ENCODE results near the gene ZFYVE9.
A peak's percentile ranks its signal among the peaks of the same experiment; 100 is the strongest.
"Not testable (repeated sequence)": the region's sequence is repeated elsewhere in the genome, so short reads cannot be mapped to it uniquely, and the experiment has no call there.

Gene ZFYVE9

GRCh38 chr1:52191395-52191965 is 49.6 kb downstream of the ZFYVE9 start:
- DNase-seq: no peak

DNA sequence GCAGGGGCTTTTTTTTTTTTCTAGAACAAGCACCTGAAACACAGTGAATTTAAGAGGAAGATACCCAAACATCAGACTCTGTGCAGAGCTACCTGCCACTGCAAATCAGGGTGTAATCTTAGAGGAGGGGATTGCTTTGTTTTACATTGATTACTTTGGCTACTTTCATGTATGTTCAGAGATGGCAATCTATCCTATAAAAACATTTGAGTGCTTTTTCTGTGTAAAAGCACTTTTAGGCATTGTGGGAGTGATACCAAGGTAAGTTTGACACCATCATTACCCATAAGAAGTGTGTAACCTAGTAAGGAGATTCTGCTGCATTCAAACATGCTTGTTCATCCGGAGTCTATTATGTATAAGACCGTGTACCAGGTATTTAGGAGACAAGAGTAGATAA is 50.1 kb downstream of the ZFYVE9 start:
- no peak for DNase-seq

- no peak for DNase-seq
Measured at GRCh38 chr1:52192436-52192835, 50.5 kb downstream of the ZFYVE9 start.

DNA sequence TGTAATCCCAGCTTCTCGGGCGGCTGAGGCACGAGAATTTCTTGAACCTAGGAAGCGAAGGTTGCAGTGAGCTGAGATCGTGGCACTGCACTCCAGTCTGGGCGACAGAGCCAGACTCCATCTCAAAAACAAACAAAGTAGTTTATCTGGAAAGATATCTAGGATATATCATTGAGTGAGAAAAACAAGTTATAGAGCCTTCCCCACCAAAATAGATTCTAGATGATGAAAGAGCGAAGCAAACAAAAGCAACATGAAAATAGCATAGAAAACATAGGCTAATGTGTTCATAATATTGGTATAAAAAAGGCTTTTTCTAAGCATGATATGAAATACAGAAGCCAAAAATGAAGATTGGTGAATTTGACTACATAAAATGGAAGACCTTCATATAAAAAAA is 52.1 kb downstream of the ZFYVE9 start:
- DNase-seq: no peak

DNA sequence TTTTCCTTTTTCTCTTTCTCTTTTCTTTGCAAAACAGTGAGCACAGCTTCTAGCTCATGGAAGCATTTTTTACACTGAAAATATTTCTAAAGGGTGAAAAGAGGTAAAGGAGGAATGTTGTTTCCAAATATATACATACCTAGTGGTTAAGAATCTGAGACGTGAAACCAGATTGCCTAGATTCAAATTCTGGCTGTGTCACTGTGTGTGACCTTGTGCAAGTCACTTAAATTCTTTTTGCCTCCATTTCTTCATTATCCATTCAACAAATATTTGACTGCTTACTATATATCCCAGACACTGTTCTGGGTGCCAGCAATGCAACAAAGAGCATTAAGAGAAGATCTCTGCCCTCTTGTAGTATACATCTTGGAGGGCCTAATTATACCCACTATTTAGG is 53.3 kb downstream of the ZFYVE9 start:
- no peak for DNase-seq

GRCh38 chr1:52203935-52204625 is 62.2 kb downstream of the ZFYVE9 start:
- no peak for DNase-seq

- peak; percentile 50 for DNase-seq
Measured at GRCh38 chr1:52204696-52205095, 62.8 kb downstream of the ZFYVE9 start.

DNA sequence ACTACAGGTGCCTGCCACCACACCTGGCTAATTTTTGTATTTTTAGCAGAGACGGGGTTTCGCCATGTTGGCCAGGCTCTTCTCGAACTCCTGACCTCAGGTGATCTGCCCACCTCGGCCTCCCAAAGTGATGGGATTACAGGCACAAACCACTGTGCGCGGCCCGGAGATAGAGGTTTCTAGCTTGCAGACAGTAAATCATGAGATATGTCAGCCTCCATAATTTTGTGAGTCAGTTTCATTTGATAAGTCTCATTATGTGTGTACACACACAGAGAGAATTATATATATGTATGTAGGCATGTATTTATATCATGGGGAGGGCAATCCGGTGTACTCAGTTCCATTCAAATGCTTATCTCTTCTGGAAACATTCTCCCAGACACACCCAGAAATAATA is 64.8 kb downstream of the ZFYVE9 start:
- not testable (repeated sequence) for DNase-seq

DNA sequence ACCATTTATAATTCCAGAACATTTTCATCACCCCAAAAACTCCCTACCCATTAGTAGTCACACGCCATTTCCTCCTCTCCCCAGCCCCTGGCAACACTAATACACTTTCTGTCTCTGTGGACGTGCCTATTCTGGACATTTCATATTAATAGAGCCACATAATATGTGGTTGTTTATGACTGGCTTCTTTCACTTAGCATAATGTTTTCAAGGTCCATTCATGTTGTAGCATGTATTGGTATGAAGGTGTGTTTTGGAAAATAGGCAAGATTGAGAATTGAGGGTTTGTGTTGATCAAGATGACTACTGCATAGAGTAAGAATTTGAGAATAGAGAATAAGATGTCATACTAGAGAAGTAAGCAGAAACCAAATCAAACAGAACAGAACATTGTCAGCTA is 67.5 kb downstream of the ZFYVE9 start:
- no peak for DNase-seq

DNA sequence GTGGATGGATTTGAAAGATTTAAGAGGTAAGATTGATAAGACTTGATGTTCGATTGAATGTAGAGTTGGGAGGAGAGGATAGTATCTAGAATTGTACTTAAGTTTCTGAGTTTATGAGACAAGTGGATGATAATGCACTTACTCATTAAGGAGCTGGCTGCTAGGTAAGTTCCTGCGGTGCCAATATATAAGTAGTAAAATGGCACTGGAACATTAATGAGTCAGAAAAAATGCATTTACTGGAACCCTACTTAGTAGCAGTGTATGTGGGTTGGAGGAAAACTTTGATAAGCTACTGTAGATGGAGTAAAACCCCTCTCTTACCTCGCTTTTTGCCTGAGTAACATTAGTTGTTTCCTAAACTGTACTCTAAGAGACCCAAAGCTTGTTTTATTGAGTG is 68.2 kb downstream of the ZFYVE9 start:
- no peak for DNase-seq

DNA sequence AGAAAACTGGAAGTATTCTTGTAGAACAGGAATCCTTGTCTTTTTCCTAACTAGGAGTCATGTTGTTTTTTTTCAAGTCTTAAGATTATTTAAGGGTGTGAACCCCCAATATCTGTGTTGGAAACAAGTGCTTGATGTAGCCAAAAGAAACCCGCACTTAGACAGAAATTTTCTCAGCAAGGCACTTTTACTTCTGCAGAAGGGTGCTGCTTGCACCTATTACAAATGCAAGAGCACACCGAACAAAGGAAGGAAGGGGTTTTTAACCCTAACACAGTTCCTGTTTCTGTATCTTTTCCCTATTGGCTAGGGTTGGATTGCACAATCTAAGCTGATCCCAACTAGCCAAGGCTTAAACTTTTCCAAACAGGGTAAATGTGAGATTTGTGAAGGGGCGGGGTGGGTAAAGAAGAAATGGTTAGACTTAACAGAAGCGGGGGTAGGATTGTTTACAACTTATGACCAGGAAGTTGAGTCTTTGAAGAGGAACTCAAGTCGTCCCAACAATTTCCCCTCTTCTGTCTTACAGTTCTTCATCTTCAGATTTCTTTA is 75.1 kb downstream of the ZFYVE9 start:
- no peak for DNase-seq

- DNase-seq: no peak
Measured at GRCh38 chr1:52225174-52225573, 83.3 kb downstream of the ZFYVE9 start.

DNA sequence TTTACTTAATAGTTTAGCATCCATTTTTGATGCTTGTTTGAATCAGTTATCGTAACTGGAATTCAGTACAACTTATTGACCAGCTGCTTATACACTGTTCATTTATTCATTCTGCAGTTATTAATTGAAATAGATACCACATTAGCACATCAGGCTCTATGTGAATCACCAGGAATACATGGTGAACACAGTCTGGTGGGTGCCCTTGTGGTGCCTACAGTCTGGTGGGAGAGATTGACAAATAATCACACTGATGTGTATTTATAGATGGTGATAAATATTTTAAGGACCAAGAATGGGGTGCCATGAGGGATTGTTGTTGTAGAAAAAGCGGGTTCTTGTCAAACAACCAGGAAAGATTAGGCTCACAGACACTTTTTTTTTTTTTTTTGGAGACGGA is 87.6 kb downstream of the ZFYVE9 start:
- DNase-seq: no peak

- no peak for DNase-seq
Measured at GRCh38 chr1:52233463-52233862, 91.6 kb downstream of the ZFYVE9 start.

GRCh38 chr1:52234014-52234413 is 92.1 kb downstream of the ZFYVE9 start:
- no peak for DNase-seq

DNA sequence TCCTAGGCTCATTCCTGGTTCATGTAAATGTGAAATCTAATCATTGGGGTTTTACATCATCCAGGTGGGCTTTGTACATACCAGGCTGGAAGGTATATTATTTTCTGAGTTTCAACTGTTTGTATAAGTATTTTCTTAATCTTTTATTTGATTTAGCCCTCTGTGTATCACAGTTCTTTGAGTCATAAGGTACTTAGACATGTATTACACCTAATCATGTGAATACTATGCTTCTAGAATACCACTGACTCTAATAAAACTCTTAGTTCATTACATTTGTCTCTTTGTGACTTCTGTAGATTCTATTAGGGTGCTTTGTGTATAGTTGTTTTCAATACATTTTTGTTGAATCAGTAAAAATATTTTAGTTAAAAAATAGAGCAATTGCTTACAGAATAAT is 92.8 kb downstream of the ZFYVE9 start:
- DNase-seq: no peak

DNA sequence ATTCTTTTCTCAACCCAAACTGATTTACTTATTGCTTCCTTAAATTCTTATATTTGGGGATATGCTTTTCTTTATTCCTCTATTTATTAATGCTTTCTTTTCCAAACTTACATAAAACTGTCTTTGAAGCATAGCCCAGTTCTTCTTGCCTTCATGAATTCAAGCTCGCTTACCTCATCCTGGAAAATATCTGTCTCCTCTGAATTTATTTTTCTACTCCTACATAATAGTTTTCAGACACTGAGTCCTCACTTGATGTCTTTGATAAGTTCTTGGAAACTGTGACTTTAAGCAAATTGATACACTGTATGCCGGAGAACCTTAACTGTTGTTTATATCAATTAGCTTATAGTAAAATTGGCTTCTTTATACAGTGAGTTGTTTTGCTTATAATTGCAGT is 93.8 kb downstream of the ZFYVE9 start:
- DNase-seq: no peak

DNA sequence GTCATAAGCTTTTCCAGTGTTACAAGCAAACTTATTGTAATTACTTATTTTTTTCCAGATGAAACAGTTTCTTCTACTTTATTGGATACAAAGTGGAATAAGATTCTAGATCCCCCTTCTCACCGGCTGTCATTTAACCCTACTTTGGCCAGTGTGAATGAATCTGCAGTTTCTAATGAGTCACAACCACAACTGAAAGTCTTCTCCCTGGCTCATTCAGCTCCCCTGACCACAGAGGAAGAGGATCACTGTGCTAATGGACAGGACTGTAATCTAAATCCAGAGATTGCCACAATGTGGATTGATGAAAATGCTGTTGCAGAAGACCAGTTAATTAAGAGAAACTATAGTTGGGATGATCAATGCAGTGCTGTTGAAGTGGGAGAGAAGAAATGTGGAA is 95.5 kb downstream of the ZFYVE9 start:
- DNase-seq: peak; percentile 28

- DNase-seq: peak; percentile 11
Measured at GRCh38 chr1:52238474-52238873, 96.6 kb downstream of the ZFYVE9 start.

- peak; percentile 52 for DNase-seq
Measured at GRCh38 chr1:52238887-52239707, 97.2 kb downstream of the ZFYVE9 start.

- peak; percentile 92 for DNase-seq
Measured at GRCh38 chr1:52239708-52240001, 97.8 kb downstream of the ZFYVE9 start.

DNA sequence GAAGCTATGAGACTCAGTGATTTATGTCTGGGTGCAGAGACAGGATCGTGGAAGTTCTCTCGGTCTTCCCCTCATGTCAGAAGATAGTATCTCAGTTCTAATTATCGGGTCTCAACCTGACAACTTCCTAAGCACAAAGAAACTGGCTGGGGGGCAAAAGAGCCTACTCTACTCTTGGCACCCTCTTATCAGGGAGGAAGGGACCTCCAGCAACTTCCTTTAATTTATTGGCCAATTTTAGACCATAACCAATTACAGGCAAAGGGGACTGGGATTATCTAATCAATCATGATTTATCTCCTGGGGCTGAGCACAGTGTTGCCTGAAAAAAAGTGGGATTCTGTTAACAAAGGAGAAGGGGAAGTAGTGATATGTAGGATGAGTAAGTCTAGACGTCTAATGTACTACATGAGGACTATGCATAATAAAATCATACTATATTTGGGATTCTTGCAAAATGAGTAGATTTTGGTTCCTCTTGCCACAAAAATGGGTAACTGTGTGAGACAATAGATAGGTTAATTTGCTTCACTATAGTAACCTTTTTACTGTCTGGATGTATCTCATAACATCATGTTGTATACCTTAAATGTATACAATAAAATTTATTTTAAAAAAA is 98.8 kb downstream of the ZFYVE9 start:
- peak; percentile 77 for DNase-seq

GRCh38 chr1:52243221-52243987 is 101.5 kb downstream of the ZFYVE9 start:
- no peak for DNase-seq

Data from inflammatory macrophage treated with lipopolysaccharide for 4 hours (primary cell).